H9 (cell line): Measurements from ENCODE around the gene ATG7. TPM values are rescaled to one million over a fixed set of nuclear protein-coding genes. Genes with fewer than 3 reads are reported as not detected.

ENCODE experiments used
- DNase-seq: peaks from one replicate; pipeline ENCODE4 v3.0.0-alpha.2; 2017
- H2AFZ ChIP-seq: one replicate; pipeline ENCODE4 v1.6.1; 2013; ENCODE audit warnings: mild to moderate bottlenecking, low read length, control low read depth, moderate library complexity
- H2AK5ac ChIP-seq: 2 replicates; pipeline ENCODE4 v1.6.1; 2013; ENCODE audit warnings: low read length, control low read depth, mixed read lengths; ENCODE audit not compliant: insufficient read length
- H2BK120ac ChIP-seq: one replicate; pipeline ENCODE4 v1.6.1; 2013; ENCODE audit warnings: low read depth, mild to moderate bottlenecking, low read length, control low read depth, inconsistent platforms; ENCODE audit not compliant: poor library complexity, severe bottlenecking
- H2BK12ac ChIP-seq: 2 replicates; pipeline ENCODE4 v1.6.1; 2013; ENCODE audit warnings: low read length, control low read depth, mixed read lengths, low read depth; ENCODE audit not compliant: insufficient read length
- H2BK15ac ChIP-seq: 2 replicates; pipeline ENCODE4 v1.6.1; 2013; ENCODE audit warnings: low read depth, low read length, control low read depth
- H2BK20ac ChIP-seq: one replicate; pipeline ENCODE4 v1.6.1; 2013; ENCODE audit warnings: low read depth, mild to moderate bottlenecking, low read length, control low read depth, inconsistent platforms; ENCODE audit not compliant: poor library complexity, severe bottlenecking
- H2BK5ac ChIP-seq: 2 replicates; pipeline ENCODE4 v1.6.1; 2013; ENCODE audit warnings: low read length, control low read depth, mixed read lengths; ENCODE audit not compliant: insufficient read length
- H3K14ac ChIP-seq: 2 replicates; pipeline ENCODE4 v1.6.1; 2013; ENCODE audit warnings: low read length, control low read depth; ENCODE audit not compliant: insufficient read depth
- H3K18ac ChIP-seq: 2 replicates; pipeline ENCODE4 v1.6.1; 2013; ENCODE audit warnings: low read depth, mild to moderate bottlenecking, mixed read lengths, low read length, control low read depth; ENCODE audit not compliant: insufficient read length
- H3K23ac ChIP-seq: 2 replicates; pipeline ENCODE4 v1.6.1; 2013; ENCODE audit warnings: low read length, control low read depth, mixed read lengths, low read depth; ENCODE audit not compliant: insufficient read length
- H3K23me2 ChIP-seq: 2 replicates; pipeline ENCODE4 v1.6.1; 2013; ENCODE audit warnings: low read depth, mild to moderate bottlenecking, mixed read lengths, low read length, control low read depth; ENCODE audit not compliant: insufficient read length, poor library complexity, severe bottlenecking
- H3K27ac ChIP-seq: 2 replicates; pipeline ENCODE4 v1.5.1; 2013; ENCODE audit warnings: low read length, control low read depth, mixed read lengths, low read depth; ENCODE audit not compliant: insufficient read length
- H3K27me3 ChIP-seq: 2 replicates; pipeline ENCODE4 v1.6.1; 2013; ENCODE audit warnings: low read length, control low read depth, inconsistent platforms; ENCODE audit not compliant: insufficient read depth
- H3K4ac ChIP-seq: 2 replicates; pipeline ENCODE4 v1.6.1; 2013; ENCODE audit warnings: low read depth, mild to moderate bottlenecking, control low read depth, inconsistent platforms, low read length, moderate library complexity
- H3K4me1 ChIP-seq: 2 replicates; pipeline ENCODE4 v1.6.1; 2013; ENCODE audit warnings: low read length, control low read depth, inconsistent platforms; ENCODE audit not compliant: insufficient read depth
- H3K4me2 ChIP-seq: 2 replicates; pipeline ENCODE4 v1.6.1; 2013; ENCODE audit warnings: low read length, control low read depth, mixed read lengths; ENCODE audit not compliant: insufficient read length, insufficient read depth
- H3K56ac ChIP-seq: 2 replicates; pipeline ENCODE4 v1.6.1; 2013; ENCODE audit warnings: low read depth, mild to moderate bottlenecking, mixed read lengths, low read length, control low read depth; ENCODE audit not compliant: insufficient read length
- H3K79me1 ChIP-seq: 2 replicates; pipeline ENCODE4 v1.6.1; 2013; ENCODE audit warnings: low read depth, mild to moderate bottlenecking, moderate library complexity, low read length, control low read depth, inconsistent platforms; ENCODE audit not compliant: insufficient read depth, poor library complexity, severe bottlenecking
- H3K79me2 ChIP-seq: 2 replicates; pipeline ENCODE4 v1.6.1; 2013; ENCODE audit warnings: low read length, control low read depth, inconsistent platforms; ENCODE audit not compliant: insufficient read depth
- H3K9ac ChIP-seq: 2 replicates; pipeline ENCODE4 v1.6.1; 2013; ENCODE audit warnings: low read length, control low read depth, mixed read lengths; ENCODE audit not compliant: insufficient read length; ENCODE audit errors: extremely low read depth
- H3K9me3 ChIP-seq: one replicate; pipeline ENCODE4 v1.6.1; 2013; ENCODE audit warnings: low read depth, low read length, inconsistent platforms; ENCODE audit not compliant: control insufficient read depth
- H3T11ph ChIP-seq: one replicate; pipeline ENCODE4 v1.6.1; 2013; ENCODE audit warnings: mild to moderate bottlenecking, low read length, control low read depth, inconsistent platforms
- H4K20me1 ChIP-seq: one replicate; pipeline ENCODE4 v1.6.1; 2013; ENCODE audit not compliant: control insufficient read depth, insufficient read length, insufficient read depth
- H4K5ac ChIP-seq: 2 replicates; pipeline ENCODE4 v1.6.1; 2013; ENCODE audit warnings: low read depth, mild to moderate bottlenecking, mixed read lengths, low read length, control low read depth; ENCODE audit not compliant: insufficient read length
- H4K8ac ChIP-seq: replicated peaks from 2 replicates; pipeline ENCODE4 v1.6.1; 2013; ENCODE audit warnings: low read length, control low read depth, mixed read lengths, low read depth; ENCODE audit not compliant: insufficient read length
- H4K91ac ChIP-seq: 2 replicates; pipeline ENCODE4 v1.6.1; 2013; ENCODE audit warnings: low read depth, mild to moderate bottlenecking, moderate library complexity, mixed read lengths, low read length, control low read depth; ENCODE audit not compliant: insufficient read length
- H3K27ac Mint-ChIP-seq, 3 experiments: 2 replicates in 2 of 3; 3 replicates in 1 of 3; pipeline ENCODE4 v1.8.0; 2020 to 2021; ENCODE audit warnings: mixed read lengths in 3 of 3, mild to moderate bottlenecking in 1 of 3, moderate library complexity in 1 of 3
- H3K27me3 Mint-ChIP-seq: 2 replicates; pipeline ENCODE4 v1.8.0; 2021; ENCODE audit warnings: low read depth, mild to moderate bottlenecking, moderate library complexity, mixed read lengths
- H3K36me3 Mint-ChIP-seq, 3 experiments: 2 replicates in 2 of 3; 3 replicates in 1 of 3; pipeline ENCODE4 v1.8.0; 2020 to 2021; ENCODE audit warnings: low read depth in 3 of 3, mixed read lengths in 3 of 3; ENCODE audit not compliant: insufficient read depth in 1 of 3
- H3K4me1 Mint-ChIP-seq, 2 experiments: 2 replicates each; pipeline ENCODE4 v1.8.0; 2020; ENCODE audit warnings: mixed read lengths in 2 of 2
- H3K4me3 Mint-ChIP-seq, 2 experiments: 2 replicates in 1 of 2; 3 replicates in 1 of 2; pipeline ENCODE4 v1.8.0; 2020 to 2021; ENCODE audit warnings: mild to moderate bottlenecking in 2 of 2, mixed read lengths in 2 of 2, moderate library complexity in 1 of 2
- H3K9me3 Mint-ChIP-seq, 2 experiments: 2 replicates in 1 of 2; 3 replicates in 1 of 2; pipeline ENCODE4 v1.8.0; 2020; ENCODE audit warnings: mild to moderate bottlenecking in 2 of 2, mixed read lengths in 2 of 2, moderate library complexity in 1 of 2
- WGBS: extraction: QIAGEN DNeasy Blood & Tissue Kit; methylation state at CpG from one replicate; pipeline ENCODE4 v1.1.7; 2013; ENCODE audit warnings: missing lambda C conversion rate, low lambda C conversion rate, mixed read lengths; ENCODE audit not compliant: insufficient read length; ENCODE audit errors: extremely low coverage; 5-methylcytosine and 5-hydroxymethylcytosine counted together
- total RNA-seq: library from RNA; stranded (reverse); gene quantifications from 2 replicates; pipeline ENCODE4 v1.2.1, GENCODE V29; 2021
- TF ChIP-seq, protein P1 (sequence below): fragments of 200-600 bp; sonication (generic); conservative IDR thresholded peaks from 3 replicates; pipeline ENCODE4 v1.8.0; 2021; ENCODE audit warnings: antibody characterized with exemption, mild to moderate bottlenecking

ATG7 gene
- total RNA-seq, 1 experiment from 2014 or later = 17.9 TPM

DNA sequence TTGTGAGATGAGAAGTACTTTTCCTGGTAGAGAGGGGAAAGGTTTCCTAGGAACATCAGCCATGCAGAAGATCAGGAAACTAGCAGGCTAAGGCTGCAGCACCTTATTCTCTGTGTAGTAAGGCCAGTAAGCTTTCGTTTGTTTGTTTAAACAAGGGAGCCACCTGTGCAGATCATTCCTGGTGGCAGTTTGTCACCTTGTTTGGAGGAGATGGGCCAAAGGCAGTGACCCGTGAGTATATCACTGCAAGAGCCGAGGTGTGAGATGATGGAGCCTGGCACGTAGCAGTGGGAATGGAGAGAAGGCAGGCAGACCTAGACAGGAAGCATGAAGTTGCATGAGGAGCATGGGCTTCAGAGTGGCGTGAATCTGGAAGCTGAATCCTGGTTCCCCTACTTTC is 19.6 kb downstream of the ATG7 start:
- TF ChIP-seq, protein P1, sequence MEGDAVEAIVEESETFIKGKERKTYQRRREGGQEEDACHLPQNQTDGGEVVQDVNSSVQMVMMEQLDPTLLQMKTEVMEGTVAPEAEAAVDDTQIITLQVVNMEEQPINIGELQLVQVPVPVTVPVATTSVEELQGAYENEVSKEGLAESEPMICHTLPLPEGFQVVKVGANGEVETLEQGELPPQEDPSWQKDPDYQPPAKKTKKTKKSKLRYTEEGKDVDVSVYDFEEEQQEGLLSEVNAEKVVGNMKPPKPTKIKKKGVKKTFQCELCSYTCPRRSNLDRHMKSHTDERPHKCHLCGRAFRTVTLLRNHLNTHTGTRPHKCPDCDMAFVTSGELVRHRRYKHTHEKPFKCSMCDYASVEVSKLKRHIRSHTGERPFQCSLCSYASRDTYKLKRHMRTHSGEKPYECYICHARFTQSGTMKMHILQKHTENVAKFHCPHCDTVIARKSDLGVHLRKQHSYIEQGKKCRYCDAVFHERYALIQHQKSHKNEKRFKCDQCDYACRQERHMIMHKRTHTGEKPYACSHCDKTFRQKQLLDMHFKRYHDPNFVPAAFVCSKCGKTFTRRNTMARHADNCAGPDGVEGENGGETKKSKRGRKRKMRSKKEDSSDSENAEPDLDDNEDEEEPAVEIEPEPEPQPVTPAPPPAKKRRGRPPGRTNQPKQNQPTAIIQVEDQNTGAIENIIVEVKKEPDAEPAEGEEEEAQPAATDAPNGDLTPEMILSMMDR = no peak
- Histone ChIP-seq H3K27ac (no peak overlapping the region), H3K18ac (no peak overlapping the region), H3K79me2 (no peaks in the 10 kb centered on the region), H4K91ac (no peak overlapping the region), H3K9me3 (no peaks in the 10 kb centered on the region), H2BK20ac (no peak overlapping the region), H4K20me1 (no peaks in the 10 kb centered on the region), H3T11ph (no peak overlapping the region), H3K14ac (no peak overlapping the region; the same call in 1 of the 2 replicates), H3K56ac (no peak overlapping the region), H3K27me3 (no peaks in the 10 kb centered on the region), H2BK12ac (no peak overlapping the region), H3K23ac (no peak overlapping the region), H2AK5ac (no peak overlapping the region), H4K8ac (no peak overlapping the region), H3K79me1 (no peaks in the 10 kb centered on the region), H2BK15ac (no peak overlapping the region), H3K4me1 (no peaks in the 10 kb centered on the region), H2BK5ac (no peak overlapping the region), H3K4ac (no peak overlapping the region), H3K4me2 (no peak overlapping the region), H4K5ac (no peak overlapping the region), H2BK120ac (no peak overlapping the region), H2AFZ (no peak overlapping the region), H3K9ac (no peak overlapping the region), H3K23me2 (no peaks in the 10 kb centered on the region)
- H3K27me3 Mint-ChIP-seq = no peaks in the 10 kb centered on the region
- H3K27ac Mint-ChIP-seq = no peak overlapping the region; a peak in 1 of 7 replicates
- no peaks in the 10 kb centered on the region for H3K4me1 Mint-ChIP-seq
- no peak overlapping the region for H3K4me3 Mint-ChIP-seq
- no peaks in the 10 kb centered on the region for H3K9me3 Mint-ChIP-seq
- DNase-seq = no peak
- no peaks in the 10 kb centered on the region; a peak in 1 of 7 replicates for H3K36me3 Mint-ChIP-seq
- no CpG with 5 or more reads among the region's 5 CpGs for WGBS
